Suprapubic skin (tissue), 4 donors: Measurements from ENCODE around the gene PTPRN2.

Source experiments
- EP300 ChIP-seq: sonication (generic); formaldehyde crosslinking; IDR thresholded peaks from one replicate; pipeline ENCODE4 v1.6.1; 2017; ENCODE audit warnings: antibody characterized with exemption
- POLR2A ChIP-seq, 2 donors: fragments of 450-650 bp; IDR thresholded peaks; one replicate each; pipeline ENCODE4 v1.6.1; 2017; ENCODE audit warnings: antibody characterized with exemption in 2 of 2, mild to moderate bottlenecking in 2 of 2, moderate library complexity in 2 of 2
- POLR2AphosphoS5 ChIP-seq, 3 donors: sonication (generic); formaldehyde crosslinking; IDR thresholded peaks; one replicate each; pipeline ENCODE4 v1.6.1; 2017; ENCODE audit warnings: antibody characterized with exemption in 3 of 3
- TF ChIP-seq, protein P1 (sequence below), 2 donors: fragments of 200-600 bp in 1 of 2; fragments of 450-650 bp in 1 of 2; sonication (generic) in 1 of 2; IDR thresholded peaks; one replicate each; pipeline ENCODE4 v1.5.1; 2016 to 2019; ENCODE audit warnings: antibody characterized with exemption in 2 of 2, mild to moderate bottlenecking in 1 of 2, moderate library complexity in 1 of 2

DNA sequence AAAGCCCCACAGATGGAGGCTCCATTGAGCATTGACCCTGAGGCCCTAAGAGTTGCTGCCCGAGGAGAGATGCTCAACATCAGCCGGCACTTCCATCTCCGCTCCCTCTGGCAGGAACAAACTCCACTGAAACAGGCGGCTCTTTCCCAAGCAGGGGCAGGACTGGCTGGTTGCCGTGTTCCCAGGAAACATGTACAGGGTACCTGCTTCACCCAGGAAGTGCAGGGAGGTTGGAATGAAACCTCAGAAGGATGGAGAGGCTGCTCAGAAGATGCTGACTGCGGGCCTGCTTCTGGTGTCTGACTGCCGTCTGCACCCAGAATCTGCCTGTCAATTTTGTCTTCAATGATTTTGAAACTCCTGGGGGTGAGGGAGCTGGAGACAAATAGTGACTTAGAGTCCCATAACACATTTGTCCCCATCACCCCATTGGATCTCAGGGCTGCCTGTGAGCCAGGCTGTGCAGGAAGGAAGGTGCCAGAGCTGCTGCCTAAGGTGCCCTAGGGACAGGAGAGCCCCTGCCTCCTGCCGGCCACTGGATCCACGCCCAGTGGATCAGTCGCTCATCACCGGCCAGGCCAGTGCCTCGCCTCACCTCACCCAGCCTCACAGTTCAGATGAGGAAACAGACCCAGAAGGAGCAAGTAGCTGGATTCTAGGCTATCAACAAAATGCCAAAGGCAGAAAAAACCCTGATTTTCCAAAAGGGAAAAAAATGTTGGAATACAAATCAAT, 237.3 kb downstream of the PTPRN2 start:
- TF ChIP-seq EP300, result no peak
- no peak for TF ChIP-seq POLR2A (IDR thresholded peaks at IDR 0.05)
- TF ChIP-seq, protein P1, sequence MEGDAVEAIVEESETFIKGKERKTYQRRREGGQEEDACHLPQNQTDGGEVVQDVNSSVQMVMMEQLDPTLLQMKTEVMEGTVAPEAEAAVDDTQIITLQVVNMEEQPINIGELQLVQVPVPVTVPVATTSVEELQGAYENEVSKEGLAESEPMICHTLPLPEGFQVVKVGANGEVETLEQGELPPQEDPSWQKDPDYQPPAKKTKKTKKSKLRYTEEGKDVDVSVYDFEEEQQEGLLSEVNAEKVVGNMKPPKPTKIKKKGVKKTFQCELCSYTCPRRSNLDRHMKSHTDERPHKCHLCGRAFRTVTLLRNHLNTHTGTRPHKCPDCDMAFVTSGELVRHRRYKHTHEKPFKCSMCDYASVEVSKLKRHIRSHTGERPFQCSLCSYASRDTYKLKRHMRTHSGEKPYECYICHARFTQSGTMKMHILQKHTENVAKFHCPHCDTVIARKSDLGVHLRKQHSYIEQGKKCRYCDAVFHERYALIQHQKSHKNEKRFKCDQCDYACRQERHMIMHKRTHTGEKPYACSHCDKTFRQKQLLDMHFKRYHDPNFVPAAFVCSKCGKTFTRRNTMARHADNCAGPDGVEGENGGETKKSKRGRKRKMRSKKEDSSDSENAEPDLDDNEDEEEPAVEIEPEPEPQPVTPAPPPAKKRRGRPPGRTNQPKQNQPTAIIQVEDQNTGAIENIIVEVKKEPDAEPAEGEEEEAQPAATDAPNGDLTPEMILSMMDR (IDR thresholded peaks at IDR 0.05), result no peak
- no peak for TF ChIP-seq POLR2AphosphoS5 (IDR thresholded peaks at IDR 0.05)
